Left cardiac atrium (tissue), 4 donors: ENCODE results near the gene NREP. TPM values are rescaled to one million over a fixed set of nuclear protein-coding genes. Genes with fewer than 3 reads are reported as not detected.

Source experiments
- ATAC-seq, 2 donors: fragments of 200-7000 bp; cut with Tn5 transposase; one replicate each; pipeline ENCODE4 v1.9.1; 2020; ENCODE audit warnings: mild to moderate bottlenecking in 2 of 2, moderate library complexity in 2 of 2
- DNase-seq: peaks from one replicate; pipeline ENCODE4 v3.0.0-alpha.2; 2020
- intact Hi-C, 2 donors: fragments of 100-400 bp; cut with DNase I; formaldehyde crosslinking; loops; one replicate each; pipeline versions ENCODE4 v1.14.1 to v1.15.1; 2022 to 2023
- total RNA-seq, 2 donors: library from RNA; stranded (reverse); fragmentation: NEBNext Ultra II Directional; extraction: Animal tissue kit (Norgen Biotek cat#: 25700); gene quantifications; one replicate each; pipeline ENCODE4 v1.2.1, GENCODE V29; 2021
- donor health status: DM: no; HTN: yes; CAD: no.
- donor health status: DM: no; HTN: yes; CAD: no; lungs with severe emphysema.
- donor health status: DM: yes; HTN: yes; CAD: no.
- donor health status: Dilated cardiomyopathy.

NREP gene
- total RNA-seq, 2 donors from 2014 or later: 12.8 to 22.5 TPM

GRCh38 chr5:111680737-111681413 lies 76.1 kb downstream of the NREP start:
- intact Hi-C loops: loop anchor here in 1 of 2 donors (5.0 kb wide), 1 partner anchor 129 kb away; no protein-coding TSS in a partner anchor
- DNase-seq (peak; percentile 62), ATAC-seq (peak; percentile 85 to 92)

- ATAC-seq (no peak), DNase-seq (no peak)
- intact Hi-C loops: loop anchor here in 1 of 2 donors (5.0 kb wide), 1 partner anchor 127 kb away; no protein-coding TSS in a partner anchor
Measured at GRCh38 chr5:111679611-111680010, 77.4 kb downstream of the NREP start.

Other genes with a start within 250 kb of the NREP start
- 10 to 100 TPM in 1 of 2 donors, 1 to 10 TPM in 1; 6.5 to 22.3 TPM for gene STARD4, start 244.7 kb downstream of the NREP start, total RNA-seq